Measurements from ENCODE around the gene C1QTNF12.

C1QTNF12 gene

GRCh38 chr1:1226566-1227362 is 19.8 kb downstream of the C1QTNF12 start:
- DNase-seq: no peak

- no peak for DNase-seq
Observed at GRCh38 chr1:1225913-1226312, 20.6 kb downstream of the C1QTNF12 start.

DNA sequence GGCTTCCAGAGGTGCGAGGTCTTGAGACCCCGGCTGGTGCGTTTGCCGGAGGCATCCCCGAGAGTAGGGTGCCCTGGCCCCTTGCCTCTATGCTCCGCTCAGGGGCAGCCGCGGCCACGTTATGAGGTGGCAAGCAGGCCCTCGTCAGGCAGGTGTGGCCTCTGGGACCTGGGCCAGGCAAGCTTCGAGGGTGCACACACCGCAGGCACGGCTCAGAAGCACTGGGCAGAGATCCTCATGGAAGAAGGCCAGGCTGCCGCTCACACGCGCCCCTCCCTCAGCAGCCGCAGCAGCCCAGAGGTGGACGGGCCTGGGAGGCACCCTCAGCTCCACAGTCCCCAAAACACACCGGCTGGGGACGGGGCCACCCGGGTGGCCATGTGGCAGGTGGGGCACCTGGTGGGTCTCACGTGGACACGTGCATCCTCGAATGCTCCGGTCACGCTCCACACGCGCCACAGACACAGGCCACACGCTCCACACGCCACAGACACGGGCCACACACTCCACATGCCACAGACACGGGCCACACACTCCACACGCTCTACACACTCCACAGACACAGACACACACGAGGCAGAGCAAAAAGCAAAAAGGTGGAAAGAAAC is 21.2 kb downstream of the C1QTNF12 start:
- no peak for DNase-seq

DNA sequence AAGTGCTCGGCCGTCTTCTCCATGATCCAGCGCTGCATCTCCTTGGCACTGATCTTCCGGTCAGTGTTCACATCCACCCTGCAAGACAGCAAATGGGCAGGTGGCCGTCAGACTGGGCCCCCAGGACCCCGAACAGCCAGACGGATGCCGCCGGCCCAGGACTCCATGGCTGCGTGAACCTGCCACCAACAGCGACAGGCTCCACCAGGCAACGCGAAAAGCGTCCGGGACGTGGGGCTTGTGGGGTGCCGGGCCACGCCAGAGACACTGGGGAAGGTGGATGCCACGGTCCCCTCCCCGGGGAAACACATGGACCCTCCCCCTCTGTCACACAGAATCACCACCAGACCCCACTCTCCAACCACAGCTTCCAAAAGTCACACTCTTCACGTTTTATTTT is 22.6 kb downstream of the C1QTNF12 start:
- no peak for DNase-seq

GRCh38 chr1:1223321-1223720 is 23.2 kb downstream of the C1QTNF12 start:
- DNase-seq: no peak

- no peak for DNase-seq
Observed at GRCh38 chr1:1222575-1223225, 23.8 kb downstream of the C1QTNF12 start.

GRCh38 chr1:1221887-1222574 is 24.5 kb downstream of the C1QTNF12 start:
- DNase-seq: no peak

DNA sequence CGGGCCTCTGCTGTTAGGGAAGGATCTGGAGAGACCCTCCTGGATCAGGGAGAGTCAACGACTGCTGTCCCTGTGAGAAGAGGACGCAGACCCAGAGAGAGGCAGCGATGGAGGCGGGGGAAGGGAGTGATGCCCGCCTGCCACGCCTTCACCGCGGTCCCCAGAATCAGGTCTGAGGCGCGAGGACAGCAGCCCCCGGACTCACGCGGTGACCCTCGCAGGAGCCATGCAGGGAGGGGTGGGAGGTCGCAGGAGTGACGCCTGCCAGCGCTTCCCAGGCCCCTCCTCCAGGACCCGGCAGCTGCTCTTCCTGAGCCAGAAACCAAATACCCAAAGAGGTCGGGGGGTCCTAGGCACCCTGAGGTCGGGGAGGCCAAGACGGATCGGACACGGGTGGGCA is 26.3 kb downstream of the C1QTNF12 start:
- no peak for DNase-seq

- no peak for DNase-seq
Observed at GRCh38 chr1:1219341-1219740, 27.2 kb downstream of the C1QTNF12 start.

GRCh38 chr1:1218524-1219200 is 27.9 kb downstream of the C1QTNF12 start:
- DNase-seq: no peak

- no peak for DNase-seq
Observed at GRCh38 chr1:1217621-1218523, 28.6 kb downstream of the C1QTNF12 start.

GRCh38 chr1:1216770-1217620 is 29.5 kb downstream of the C1QTNF12 start:
- DNase-seq: no peak

GRCh38 chr1:1215881-1216605 is 30.5 kb downstream of the C1QTNF12 start:
- no peak for DNase-seq

- no peak for DNase-seq
Observed at GRCh38 chr1:1215080-1215676, 31.3 kb downstream of the C1QTNF12 start.

DNA sequence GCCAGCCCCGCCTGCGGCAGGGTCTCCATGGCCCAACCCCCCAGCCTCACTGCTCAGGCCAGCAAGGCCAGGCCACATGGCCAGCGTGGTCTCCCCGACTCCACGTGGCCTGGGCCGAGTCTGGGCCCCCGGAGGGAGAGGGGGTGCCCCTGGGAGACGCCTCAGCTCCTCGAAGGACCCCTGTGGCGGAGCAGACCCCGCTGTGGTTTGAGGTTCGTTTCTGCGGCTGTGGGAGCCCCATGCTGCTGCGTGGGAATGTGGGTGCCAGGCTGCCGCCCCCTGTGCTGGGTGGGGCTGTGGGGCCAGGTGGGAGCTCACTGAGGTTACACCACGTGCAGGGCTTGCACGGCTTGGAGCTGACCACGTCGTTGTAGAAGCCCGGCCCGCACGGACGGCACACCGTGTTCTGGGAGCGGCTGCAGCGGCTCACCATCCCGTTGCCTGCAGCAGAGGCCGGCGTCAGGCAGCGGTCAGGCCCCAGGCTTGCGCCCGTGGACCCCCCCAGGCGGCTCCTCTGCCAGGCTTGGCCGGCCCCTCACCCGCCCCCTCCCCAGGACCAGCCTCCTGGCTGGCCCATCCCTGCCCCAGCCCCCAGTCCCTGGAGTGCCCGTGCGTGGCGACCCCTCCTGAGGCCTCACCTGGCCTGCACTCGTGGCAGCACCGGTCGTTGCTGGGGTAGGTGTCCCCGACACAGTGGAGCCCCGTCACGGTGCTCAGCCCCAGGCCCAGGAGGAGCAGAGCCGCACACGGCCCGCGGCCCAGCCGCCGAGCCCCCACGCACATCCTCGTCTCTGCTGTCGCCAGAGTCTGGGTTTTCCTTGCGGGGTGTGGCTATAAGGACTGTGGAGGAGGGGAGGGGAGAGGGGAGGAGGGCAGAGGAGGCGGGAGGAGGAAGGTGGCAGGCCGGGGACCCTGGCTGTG is 32.9 kb downstream of the C1QTNF12 start, which contains the start of gene TNFRSF4:
TNFRSF4 (minus strand) TSS at position 809 of the 921 bp plus-strand sequence; CDS start at position 783, 26 bp downstream.
- no peak for DNase-seq

DNA sequence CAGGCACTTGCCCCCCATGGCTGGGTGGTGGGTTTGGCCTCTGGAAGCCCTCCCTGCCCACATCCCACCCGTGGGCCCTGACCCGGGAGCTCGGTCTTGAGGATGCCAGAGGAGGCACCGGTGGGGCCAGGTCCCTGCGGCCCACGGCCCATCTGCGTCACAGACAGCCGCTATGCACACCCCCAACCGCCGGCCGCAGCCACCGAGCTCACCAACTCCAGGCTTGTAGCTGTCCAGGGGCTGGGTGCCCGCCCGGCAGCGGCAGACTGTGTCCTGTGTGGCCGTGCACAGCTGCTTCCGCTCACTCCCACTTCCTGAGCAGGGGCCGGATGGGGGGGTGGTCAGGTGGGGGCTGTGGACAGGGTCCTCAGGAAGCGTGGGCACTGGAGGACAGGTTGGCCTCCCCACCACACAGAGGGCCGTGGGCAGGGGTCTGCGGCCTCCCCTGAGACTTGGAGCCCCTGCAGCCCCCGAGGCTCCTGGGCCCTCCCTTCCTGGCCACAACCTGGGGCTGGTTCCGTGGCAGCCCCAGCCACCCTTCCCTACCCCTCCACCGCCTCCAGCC is 33.7 kb downstream of the C1QTNF12 start:
- DNase-seq: no peak

- DNase-seq: no peak
Observed at GRCh38 chr1:1211541-1212441, 34.7 kb downstream of the C1QTNF12 start.

Measured in NCI-H524 treated with DMSO at 0.1 percent for 48 hours (cell line).